Esophagus muscularis mucosa (tissue), 4 donors: ENCODE measurements around the gene TMEM219. TPM values are rescaled to one million over a fixed set of nuclear protein-coding genes. Genes with fewer than 3 reads are reported as not detected.
"Not testable (repeated sequence)": the region's sequence is repeated elsewhere in the genome, so short reads cannot be mapped to it uniquely, and the experiment has no call there.

Experiments used
- DNase-seq: peaks from one replicate; pipeline ENCODE4 v3.0.0-alpha.2; 2017; ENCODE audit errors: extremely low spot score
- H3K27ac ChIP-seq, 4 donors: fragments of 200-600 bp; sonication (generic); replicated peaks in 1 of 4; 1 replicate in 3 of 4; 2 replicates in 1 of 4; pipeline ENCODE4 v1.5.1; 2016 to 2019; ENCODE audit warnings: mild to moderate bottlenecking in 1 of 4
- H3K27me3 ChIP-seq, 4 donors: fragments of 200-600 bp; sonication (generic); one replicate each; pipeline versions ENCODE4 v1.5.1 to v1.6.0; 2016 to 2019
- H3K36me3 ChIP-seq, 4 donors: fragments of 200-600 bp; sonication (generic); one replicate each; pipeline ENCODE4 v1.5.1; 2016 to 2019
- H3K4me1 ChIP-seq, 4 donors: fragments of 200-600 bp; sonication (generic); one replicate each; pipeline ENCODE4 v1.5.1; 2016 to 2019
- H3K4me3 ChIP-seq, 4 donors: fragments of 200-600 bp; sonication (generic); 1 replicate in 2 of 4; 2 replicates in 2 of 4; pipeline ENCODE4 v1.5.1; 2016 to 2019; ENCODE audit warnings: mild to moderate bottlenecking in 4 of 4, moderate library complexity in 1 of 4
- H3K9me3 ChIP-seq, 4 donors: fragments of 200-600 bp; sonication (generic); 1 replicate in 3 of 4; 2 replicates in 1 of 4; pipeline ENCODE4 v1.5.1; 2016 to 2019
- CTCF ChIP-seq, 3 experiments: fragments of 200-600 bp in 2 of 3; fragments of 450-650 bp in 1 of 3; sonication (generic) in 2 of 3; IDR thresholded peaks; one replicate each; pipeline ENCODE4 v1.5.1; 2017 to 2019; ENCODE audit warnings: antibody characterized with exemption in 3 of 3, mild to moderate bottlenecking in 2 of 3, moderate library complexity in 1 of 3
- EP300 ChIP-seq: sonication (generic); formaldehyde crosslinking; IDR thresholded peaks from one replicate; pipeline ENCODE4 v1.6.1; 2017; ENCODE audit warnings: antibody characterized with exemption
- POLR2A ChIP-seq: fragments of 450-650 bp; IDR thresholded peaks from one replicate; pipeline ENCODE4 v1.6.1; 2017; ENCODE audit warnings: antibody characterized with exemption, moderate library complexity, mild to moderate bottlenecking, low read depth
- POLR2AphosphoS5 ChIP-seq, 2 donors: sonication (generic); formaldehyde crosslinking; IDR thresholded peaks; one replicate each; pipeline ENCODE4 v1.6.1; 2017; ENCODE audit warnings: antibody characterized with exemption in 2 of 2
- WGBS: methylation state at CpG from one replicate; pipeline ENCODE4 v1.1.5; 2018; 5-methylcytosine and 5-hydroxymethylcytosine counted together
- intact Hi-C: fragments of 100-400 bp; cut with DNase I; formaldehyde crosslinking; loops from one replicate; pipeline ENCODE4 v1.15.1; 2023
- total RNA-seq, 4 donors: library from RNA; depleted of rRNA; stranded (reverse); fragments of >200 nt; gene quantifications; one replicate each; pipeline versions ENCODE4 v1.1.0 to v1.2.1, GENCODE V29; 2016

Gene TMEM219
- total RNA-seq, 4 donors from 2014 or later = 96.8 to 114 (median 105) TPM

GRCh38 chr16:29922986-29923501, 38.8 kb upstream of the TMEM219 start:
- no peak overlapping the region for H3K27ac ChIP-seq
- no peak for TF ChIP-seq POLR2AphosphoS5 (IDR thresholded peaks at IDR 0.05)
- intact Hi-C loops = no loop called here
- WGBS = 94% methylated on average over 12 of the region's 12 CpGs
- no peaks in the 10 kb centered on the region for H3K27me3 ChIP-seq
- H3K9me3 ChIP-seq = no peaks in the 10 kb centered on the region
- peaks cover 16 to 52% (median 44%) of the 10 kb centered on the region in 4 donors for H3K36me3 ChIP-seq
- H3K4me1 ChIP-seq = peaks cover 19 to 38% (median 27%) of the 10 kb centered on the region in 4 donors
- H3K4me3 ChIP-seq = no peak overlapping the region
- no peak for DNase-seq

GRCh38 chr16:29925105-29925756, 36.6 kb upstream of the TMEM219 start:
- intact Hi-C loops = loop anchor here (5.0 kb wide), 1 partner anchor 37 kb away; the partner anchor contains the start of gene TMEM219
- TF ChIP-seq POLR2A = no peak
- no peak for TF ChIP-seq CTCF (IDR thresholded peaks at IDR 0.05)
- no peak for TF ChIP-seq EP300
- no peak for TF ChIP-seq POLR2AphosphoS5 (IDR thresholded peaks at IDR 0.05)
- no peak for DNase-seq
- Histone ChIP-seq H3K27ac (peak overlapping the region in 3 of 4 donors; percentile 82 to 91 (median 90)), H3K27me3 (no peaks in the 10 kb centered on the region), H3K4me3 (peak overlapping the region; percentile 64 to 99 (median 90)), H3K9me3 (no peaks in the 10 kb centered on the region), H3K4me1 (peaks cover 19 to 38% (median 27%) of the 10 kb centered on the region in 4 donors), H3K36me3 (peaks cover 9 to 31% (median 29%) of the 10 kb centered on the region in 4 donors)
- 9% methylated on average over 9 of the region's 9 CpGs for WGBS

GRCh38 chr16:29925781-29926710, 35.8 kb upstream of the TMEM219 start, which contains the start of gene KCTD13:
Gene KCTD13 (minus strand): TSS chr16:29926226. CDS start chr16:29926033, 193 bp downstream.
- Histone ChIP-seq H3K4me1 (peaks cover 19 to 38% (median 27%) of the 10 kb centered on the region in 4 donors), H3K4me3 (peak within 1 kb of the TSS; percentile 64 to 99 (median 90)), H3K9me3 (no peaks in the 10 kb centered on the region), H3K27ac (peak within 1 kb of the TSS; percentile 82 to 91 (median 88)), H3K27me3 (no peaks in the 10 kb centered on the region), H3K36me3 (peaks cover 9 to 24% (median 21%) of the 10 kb centered on the region in 4 donors)
- intact Hi-C loops = loop anchor here (5.0 kb wide), 1 partner anchor 36 kb away; the partner anchor contains the start of gene TMEM219
- TF ChIP-seq POLR2AphosphoS5 (IDR thresholded peaks at IDR 0.05) (peak; percentile 85 to 96), EP300 (no peak), POLR2A (peak; percentile 72)
- DNase-seq = peak; percentile 95
- WGBS = 0% methylated on average over 34 of the region's 89 CpGs

- no peak for DNase-seq
- Histone ChIP-seq H3K27ac (peak overlapping the region; percentile 82 to 91 (median 88)), H3K4me3 (peak overlapping the region; percentile 64 to 99 (median 90)), H3K27me3 (no peaks in the 10 kb centered on the region), H3K9me3 (no peaks in the 10 kb centered on the region), H3K36me3 (peaks cover 9 to 18% (median 15%) of the 10 kb centered on the region in 4 donors), H3K4me1 (peaks cover 19 to 38% (median 27%) of the 10 kb centered on the region in 4 donors)
- WGBS = under 1% methylated on average over 12 of the region's 12 CpGs
- intact Hi-C loops = loop anchor here (5.0 kb wide), 1 partner anchor 36 kb away; the partner anchor contains the start of gene TMEM219
- no peak for TF ChIP-seq CTCF (IDR thresholded peaks at IDR 0.05)
Measured at GRCh38 chr16:29926711-29927052, 35.2 kb upstream of the TMEM219 start.

GRCh38 chr16:29927070-29927905, 34.6 kb upstream of the TMEM219 start:
- no peaks in the 10 kb centered on the region for H3K9me3 ChIP-seq
- DNase-seq = no peak
- H3K36me3 ChIP-seq = peaks cover 8 to 11% (median 11%) of the 10 kb centered on the region in 4 donors
- intact Hi-C loops = loop anchor here (5.0 kb wide), 1 partner anchor 35 kb away; the partner anchor contains the start of gene TMEM219
- peaks cover 19 to 38% (median 27%) of the 10 kb centered on the region in 4 donors for H3K4me1 ChIP-seq
- WGBS = 51% methylated on average over 12 of the region's 12 CpGs
- peak overlapping the region; percentile 64 to 99 (median 90) for H3K4me3 ChIP-seq
- H3K27ac ChIP-seq = peak overlapping the region; percentile 82 to 91 (median 88)
- TF ChIP-seq POLR2A (no peak), EP300 (no peak), POLR2AphosphoS5 (IDR thresholded peaks at IDR 0.05) (no peak), CTCF (IDR thresholded peaks at IDR 0.05) (no peak)
- no peaks in the 10 kb centered on the region for H3K27me3 ChIP-seq

GRCh38 chr16:29931750-29932149, 30.1 kb upstream of the TMEM219 start:
- WGBS = 96% methylated on average over 2 of the region's 2 CpGs
- H3K27me3 ChIP-seq, intact Hi-C loops: not testable (repeated sequence)

More at GRCh38 chr16:29931750-29932149, 30.1 kb upstream of the TMEM219 start:
- H3K9me3 ChIP-seq, DNase-seq, H3K4me3 ChIP-seq, H3K27ac ChIP-seq, H3K36me3 ChIP-seq: not testable (repeated sequence)
- H3K4me1 ChIP-seq = peaks cover 6 to 11% (median 9%) of the 10 kb centered on the region in 4 donors
